ENCODE measurements around the gene SPTBN4.

Gene SPTBN4

DNA sequence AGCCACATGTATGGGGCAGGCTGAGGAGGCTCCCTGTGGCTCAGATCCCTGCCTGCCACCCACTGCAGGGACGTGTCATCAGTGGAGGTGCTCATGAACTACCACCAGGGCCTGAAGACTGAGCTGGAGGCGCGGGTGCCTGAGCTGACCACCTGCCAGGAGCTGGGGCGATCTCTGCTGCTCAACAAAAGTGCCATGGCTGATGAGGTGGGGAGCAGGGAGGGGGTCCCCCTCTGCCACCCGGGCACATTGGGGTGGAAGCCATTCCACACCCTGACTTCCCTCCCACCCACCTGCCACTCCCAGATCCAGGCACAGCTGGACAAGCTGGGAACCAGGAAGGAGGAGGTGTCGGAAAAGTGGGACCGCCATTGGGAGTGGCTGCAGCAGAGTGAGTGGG lies 98.6 kb downstream of the SPTBN4 start:
- no peak overlapping the region for H3K4me3 ChIP-seq (ENCODE audit: control insufficient read depth, low read depth, low read length)
- TF ChIP-seq, protein P1, sequence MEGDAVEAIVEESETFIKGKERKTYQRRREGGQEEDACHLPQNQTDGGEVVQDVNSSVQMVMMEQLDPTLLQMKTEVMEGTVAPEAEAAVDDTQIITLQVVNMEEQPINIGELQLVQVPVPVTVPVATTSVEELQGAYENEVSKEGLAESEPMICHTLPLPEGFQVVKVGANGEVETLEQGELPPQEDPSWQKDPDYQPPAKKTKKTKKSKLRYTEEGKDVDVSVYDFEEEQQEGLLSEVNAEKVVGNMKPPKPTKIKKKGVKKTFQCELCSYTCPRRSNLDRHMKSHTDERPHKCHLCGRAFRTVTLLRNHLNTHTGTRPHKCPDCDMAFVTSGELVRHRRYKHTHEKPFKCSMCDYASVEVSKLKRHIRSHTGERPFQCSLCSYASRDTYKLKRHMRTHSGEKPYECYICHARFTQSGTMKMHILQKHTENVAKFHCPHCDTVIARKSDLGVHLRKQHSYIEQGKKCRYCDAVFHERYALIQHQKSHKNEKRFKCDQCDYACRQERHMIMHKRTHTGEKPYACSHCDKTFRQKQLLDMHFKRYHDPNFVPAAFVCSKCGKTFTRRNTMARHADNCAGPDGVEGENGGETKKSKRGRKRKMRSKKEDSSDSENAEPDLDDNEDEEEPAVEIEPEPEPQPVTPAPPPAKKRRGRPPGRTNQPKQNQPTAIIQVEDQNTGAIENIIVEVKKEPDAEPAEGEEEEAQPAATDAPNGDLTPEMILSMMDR (IDR thresholded peaks at IDR 0.05; ENCODE audit: control insufficient read depth, insufficient read depth, low read depth, low read length, missing control alignments): no peak
- no peak for DNase-seq (ENCODE audit: low read depth)

DNA sequence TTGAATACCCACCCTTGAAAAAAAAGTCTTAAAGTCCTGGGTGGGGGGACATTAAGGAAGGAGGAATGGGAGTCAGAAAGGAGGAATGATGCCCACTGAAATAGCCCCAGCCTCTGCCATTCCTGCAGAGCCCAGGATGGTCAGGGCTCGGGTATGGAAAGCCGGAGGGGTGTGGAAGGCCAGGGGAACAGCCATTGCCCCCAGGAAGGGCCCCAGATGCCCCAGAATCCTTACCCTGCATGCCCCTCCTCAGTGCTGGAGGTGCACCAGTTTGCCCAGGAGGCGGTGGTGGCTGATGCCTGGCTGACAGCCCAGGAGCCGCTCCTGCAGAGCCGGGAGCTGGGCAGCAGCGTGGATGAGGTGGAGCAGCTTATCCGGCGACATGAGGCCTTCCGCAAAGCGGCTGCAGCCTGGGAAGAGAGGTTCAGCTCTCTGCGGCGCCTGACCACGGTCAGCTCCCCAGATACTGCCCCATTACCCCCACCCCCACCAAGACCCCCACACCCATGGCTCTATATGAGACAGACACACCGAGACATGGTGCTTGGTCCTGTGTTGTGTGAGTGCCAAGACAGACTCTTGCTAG lies 99.2 kb downstream of the SPTBN4 start:
- TF ChIP-seq, protein P1 (IDR thresholded peaks at IDR 0.05; ENCODE audit: control insufficient read depth, insufficient read depth, low read depth, low read length, missing control alignments): no peak
- H3K4me3 ChIP-seq (ENCODE audit: control insufficient read depth, low read depth, low read length): no peak overlapping the region
- DNase-seq (ENCODE audit: low read depth): no peak

DNA sequence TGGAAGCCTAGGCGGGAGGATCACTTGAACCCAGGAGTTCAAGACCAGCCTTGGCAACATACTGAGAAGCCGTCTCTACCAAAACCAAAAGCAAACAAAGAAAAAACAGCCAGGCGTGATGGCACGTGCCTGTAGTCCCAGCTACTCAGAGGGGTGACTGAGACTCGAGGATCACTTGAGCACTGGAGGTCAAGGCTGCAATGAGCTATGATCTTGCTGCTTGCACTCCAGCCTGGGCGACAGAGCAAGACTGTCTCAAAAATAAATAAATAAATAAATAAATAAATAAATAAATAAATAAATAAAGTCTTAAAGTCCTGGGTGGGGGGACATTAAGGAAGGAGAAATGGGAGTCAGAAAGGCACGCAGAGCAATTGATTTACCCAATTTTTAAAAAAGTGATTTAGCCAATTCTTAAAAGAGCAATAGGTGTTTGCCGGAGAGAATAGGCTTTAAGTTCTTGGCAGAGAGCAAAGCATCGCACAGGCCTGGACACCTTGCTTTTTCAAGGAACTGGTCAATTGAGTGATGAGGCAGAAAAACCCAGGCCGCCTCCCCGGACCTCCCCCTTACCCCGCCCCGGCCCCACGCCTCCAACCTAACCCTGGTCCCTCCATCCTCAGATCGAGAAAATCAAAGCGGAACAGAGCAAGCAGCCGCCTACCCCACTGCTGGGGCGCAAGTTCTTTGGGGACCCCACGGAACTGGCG lies 100.4 kb downstream of the SPTBN4 start:
- TF ChIP-seq, protein P1 (IDR thresholded peaks at IDR 0.05; ENCODE audit: control insufficient read depth, insufficient read depth, low read depth, low read length, missing control alignments): no peak
- H3K4me3 ChIP-seq (ENCODE audit: control insufficient read depth, low read depth, low read length): peak overlapping the region; percentile 51
- DNase-seq (ENCODE audit: low read depth): no peak

DNA sequence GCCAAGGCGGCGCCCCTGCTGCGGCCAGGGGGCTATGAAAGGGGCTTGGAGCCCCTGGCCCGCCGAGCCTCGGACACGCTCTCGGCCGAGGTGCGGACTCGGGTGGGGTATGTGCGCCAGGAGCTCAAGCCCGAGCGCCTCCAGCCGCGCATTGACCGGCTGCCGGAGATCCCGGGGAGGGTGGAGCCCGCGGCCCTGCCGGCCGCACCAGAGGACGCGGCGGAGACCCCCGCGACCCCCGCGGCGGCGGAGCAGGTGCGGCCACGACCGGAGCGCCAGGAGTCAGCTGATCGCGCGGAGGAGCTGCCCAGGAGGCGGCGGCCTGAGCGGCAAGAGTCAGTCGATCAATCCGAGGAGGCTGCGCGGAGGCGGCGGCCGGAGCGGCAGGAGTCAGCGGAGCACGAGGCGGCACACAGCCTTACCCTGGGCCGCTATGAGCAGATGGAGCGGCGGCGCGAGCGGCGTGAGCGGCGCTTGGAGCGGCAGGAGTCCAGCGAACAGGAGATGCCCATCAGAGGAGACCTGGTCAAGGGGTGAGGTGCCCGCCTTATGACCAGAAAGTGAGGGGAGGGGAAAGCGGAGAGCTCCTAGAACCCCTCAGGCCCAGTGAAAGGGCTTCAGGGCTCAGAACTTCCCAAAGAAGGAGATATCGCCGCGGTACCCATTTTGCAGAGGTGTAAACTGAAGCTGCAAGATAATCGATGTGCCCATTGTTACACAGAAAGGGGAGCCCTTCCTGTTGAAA lies 101.1 kb downstream of the SPTBN4 start:
- H3K4me3 ChIP-seq (ENCODE audit: control insufficient read depth, low read depth, low read length): peak overlapping the region; percentile 51
- TF ChIP-seq, protein P1 (IDR thresholded peaks at IDR 0.05; ENCODE audit: control insufficient read depth, insufficient read depth, low read depth, low read length, missing control alignments): no peak
- DNase-seq (ENCODE audit: low read depth): no peak

DNA sequence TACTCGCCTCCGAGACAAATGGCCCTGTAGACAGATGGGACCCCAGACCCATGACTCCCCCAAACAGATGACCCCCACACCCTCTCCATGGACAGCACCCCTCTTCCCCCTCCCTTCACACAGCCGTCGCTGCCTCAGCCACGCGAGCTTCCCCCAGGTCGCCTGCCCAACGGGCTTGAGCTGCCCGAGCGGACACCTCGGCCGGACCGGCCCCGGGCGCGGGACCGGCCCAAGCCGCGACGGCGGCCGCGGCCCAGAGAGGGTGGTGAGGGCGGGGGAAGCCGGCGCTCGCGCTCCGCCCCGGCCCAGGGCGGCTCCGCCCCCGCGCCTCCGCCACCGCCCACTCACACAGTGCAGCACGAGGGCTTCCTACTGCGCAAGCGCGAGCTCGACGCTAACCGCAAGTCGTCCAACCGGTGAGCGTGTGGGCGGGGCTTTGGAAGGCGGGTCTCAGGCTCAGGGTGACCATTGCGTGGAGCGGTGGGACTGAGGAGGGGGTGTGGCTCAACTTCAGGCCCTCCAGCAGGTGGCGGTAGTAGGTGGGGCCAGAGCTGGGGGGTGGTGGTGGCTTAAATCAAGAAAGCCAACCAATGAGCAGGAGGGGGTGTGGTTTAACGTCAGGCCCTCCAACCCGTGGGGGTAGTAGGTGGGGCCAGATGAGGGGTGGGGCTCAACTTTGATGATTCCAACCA lies 103.7 kb downstream of the SPTBN4 start:
- peak overlapping the region; percentile 53 for H3K4me3 ChIP-seq (ENCODE audit: control insufficient read depth, low read depth, low read length)
- peak; percentile 98 for DNase-seq (ENCODE audit: low read depth)
- TF ChIP-seq, protein P1 (IDR thresholded peaks at IDR 0.05; ENCODE audit: control insufficient read depth, insufficient read depth, low read depth, low read length, missing control alignments): no peak

DNA sequence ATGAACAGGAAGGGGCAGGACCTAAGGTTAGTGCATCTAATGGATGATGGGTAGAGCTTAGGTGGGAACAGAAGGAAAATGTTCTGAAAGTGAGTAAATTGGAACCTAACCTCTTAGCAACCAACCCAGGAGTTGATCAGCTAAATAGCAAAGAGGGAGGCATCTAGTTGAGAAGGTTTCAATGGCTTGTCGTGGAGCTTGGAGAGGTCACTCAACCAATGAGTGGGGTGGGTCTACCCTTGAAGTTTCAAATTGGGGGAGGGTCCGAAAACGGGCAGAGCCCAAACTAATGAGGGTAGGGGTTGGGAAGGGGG lies 104.2 kb downstream of the SPTBN4 start:
- TF ChIP-seq, protein P1 (IDR thresholded peaks at IDR 0.05; ENCODE audit: control insufficient read depth, insufficient read depth, low read depth, low read length, missing control alignments): no peak
- H3K4me3 ChIP-seq (ENCODE audit: control insufficient read depth, low read depth, low read length): peak overlapping the region; percentile 6
- no peak for DNase-seq (ENCODE audit: low read depth)
